DMS 273 (cell line): ENCODE measurements around the gene FANK1.

Experiments used
- DNase-seq: peaks from one replicate; lab custom pipeline; 2025; ENCODE audit not compliant: unreplicated experiment; lab: John Stamatoyannopoulos, UW

FANK1 gene

DNA sequence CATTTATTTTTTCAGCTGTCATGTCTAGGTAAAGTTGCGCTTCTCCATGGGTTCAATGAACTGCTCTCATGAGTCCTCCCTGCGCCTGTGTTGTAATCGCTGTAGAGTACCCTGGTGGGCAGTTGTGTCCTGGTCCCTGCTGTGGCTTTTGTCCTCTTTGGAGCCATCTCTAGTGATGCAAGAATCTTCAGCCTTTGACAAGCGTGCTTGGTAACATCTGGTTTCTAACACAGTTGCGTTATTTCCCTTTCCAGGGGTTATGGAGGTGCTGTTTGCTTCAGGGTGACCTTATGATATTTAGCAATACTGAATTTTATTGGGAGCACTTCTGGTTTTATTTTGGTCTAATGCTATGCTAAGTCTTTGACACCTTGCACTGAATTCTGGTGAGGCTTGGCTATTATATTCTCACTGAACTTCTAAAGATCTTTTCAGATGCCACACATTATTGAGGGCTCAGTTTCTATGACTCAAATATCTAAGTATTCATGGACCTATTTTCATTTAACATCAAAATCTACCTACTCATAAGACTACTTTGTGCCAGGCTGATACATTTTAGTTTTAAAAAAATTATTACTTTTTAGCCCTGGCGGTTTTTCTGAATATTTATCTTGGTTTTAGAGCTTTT is 88.6 kb downstream of the FANK1 start:
- DNase-seq: no peak

DNA sequence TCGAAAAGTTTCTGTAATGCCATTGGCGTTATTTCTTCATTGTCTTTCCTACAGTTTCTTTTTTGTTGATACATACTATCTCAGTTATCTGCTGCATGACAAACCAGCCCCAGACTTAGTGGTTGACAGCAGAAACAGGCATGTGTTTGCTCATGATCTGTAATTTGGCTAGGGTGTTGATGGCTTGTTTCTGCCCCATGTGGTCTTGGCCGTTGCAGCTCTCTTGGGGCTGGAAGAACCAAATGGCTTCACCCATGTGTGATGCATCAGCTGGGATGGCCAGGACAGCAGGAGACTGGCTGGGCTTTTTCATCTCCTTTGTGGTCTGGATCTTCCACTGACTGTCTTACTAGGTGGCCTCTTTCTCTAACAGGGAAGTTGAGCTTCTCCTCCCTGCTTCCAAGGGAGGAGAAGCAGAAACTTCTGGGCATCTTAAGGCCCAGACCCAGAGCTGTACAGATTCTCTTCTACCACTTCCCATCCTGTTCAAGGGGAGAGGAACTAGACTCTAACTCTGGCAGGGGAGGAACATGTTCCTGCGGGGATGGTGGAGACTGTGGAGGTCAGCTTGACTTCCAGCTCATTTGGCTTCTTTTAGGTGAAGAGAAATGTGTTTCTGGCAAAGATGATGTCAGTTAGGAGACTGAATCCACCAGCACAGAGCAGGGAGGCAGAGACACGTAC is 89.3 kb downstream of the FANK1 start:
- no peak for DNase-seq

DNA sequence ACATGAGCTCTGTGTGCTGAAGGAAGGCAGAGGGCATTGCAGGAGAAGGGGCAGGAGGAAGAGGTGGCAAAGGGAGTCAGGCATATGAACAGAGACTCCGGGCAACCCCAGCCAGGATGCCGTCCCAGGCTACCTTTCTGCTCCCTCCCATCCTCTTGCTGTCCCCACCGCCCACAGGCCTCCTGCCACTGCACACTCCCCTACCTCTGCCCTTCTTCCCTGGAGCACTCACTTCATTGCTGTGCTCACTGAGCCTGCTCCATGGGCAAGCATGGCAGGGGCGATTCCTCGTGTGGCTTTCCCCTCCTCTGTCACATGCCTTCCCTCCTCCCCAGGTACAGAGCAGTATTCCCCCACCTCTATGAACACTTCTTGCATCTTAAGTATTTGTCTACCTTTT is 93.4 kb downstream of the FANK1 start:
- no peak for DNase-seq

- no peak for DNase-seq
Measured at GRCh38 chr10:125990974-125991373, 94.6 kb downstream of the FANK1 start.

GRCh38 chr10:125991392-125991791 is 95.0 kb downstream of the FANK1 start:
- no peak for DNase-seq

DNA sequence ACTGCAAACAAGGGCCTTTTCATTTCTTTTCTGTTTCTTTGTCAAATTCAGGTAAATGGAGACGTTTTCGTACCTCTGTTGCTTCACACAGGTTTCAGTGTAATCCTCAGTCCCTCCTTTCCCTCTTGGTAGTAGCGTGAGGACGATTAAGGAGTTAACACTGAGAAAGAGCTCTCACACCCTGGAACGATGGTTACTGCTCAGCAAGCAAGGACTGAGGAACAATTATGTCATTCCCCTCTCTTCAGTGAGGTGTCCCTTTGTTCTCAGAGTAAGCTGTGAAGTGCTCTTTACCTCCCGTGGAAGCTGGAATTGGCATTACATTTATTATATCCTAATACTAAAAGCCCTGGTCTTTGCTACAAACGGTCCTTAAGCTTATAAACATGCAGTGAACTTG is 95.9 kb downstream of the FANK1 start:
- no peak for DNase-seq

DNA sequence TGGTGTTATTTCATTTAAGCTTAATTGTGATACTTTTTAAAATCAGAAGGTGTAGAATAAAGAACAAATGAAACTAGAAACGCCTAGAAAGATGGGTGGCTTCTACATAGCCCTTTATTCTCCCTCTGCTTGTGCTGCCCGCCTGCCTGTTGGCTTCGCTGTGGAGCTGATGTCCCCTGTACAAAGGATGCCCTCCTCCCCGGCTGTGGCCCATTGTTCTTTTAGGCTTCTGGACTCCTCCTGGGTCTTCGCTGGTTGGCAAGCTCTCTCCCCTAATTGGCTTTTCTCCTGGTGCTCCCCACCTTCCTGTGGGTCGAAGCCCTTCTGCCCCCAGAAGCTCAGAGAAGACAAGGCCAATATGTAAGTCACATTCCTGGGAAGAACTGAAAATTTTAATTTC is 98.2 kb downstream of the FANK1 start:
- DNase-seq: no peak

- DNase-seq: no peak
Measured at GRCh38 chr10:125995726-125996304, 99.5 kb downstream of the FANK1 start.

GRCh38 chr10:125997586-125997985 is 101.2 kb downstream of the FANK1 start:
- DNase-seq: no peak

DNA sequence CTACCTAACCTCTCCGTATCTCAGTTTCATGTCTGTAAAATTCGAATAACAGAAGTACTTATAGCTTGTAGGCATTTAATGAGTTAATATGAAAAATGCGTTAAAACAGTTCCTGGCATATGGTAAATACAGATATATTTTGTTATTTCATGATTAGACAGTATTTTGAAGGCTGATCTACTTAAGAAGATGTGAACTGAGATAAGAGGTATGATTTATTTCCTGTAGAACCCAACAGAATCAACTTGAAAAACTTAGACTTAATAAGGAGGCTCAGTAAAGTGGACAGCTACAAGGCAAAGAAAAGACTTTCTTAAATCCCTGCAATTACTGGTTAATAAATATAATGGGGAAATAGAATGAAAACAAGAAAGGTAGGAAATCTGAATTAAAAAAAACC is 103.3 kb downstream of the FANK1 start:
- DNase-seq: no peak

DNA sequence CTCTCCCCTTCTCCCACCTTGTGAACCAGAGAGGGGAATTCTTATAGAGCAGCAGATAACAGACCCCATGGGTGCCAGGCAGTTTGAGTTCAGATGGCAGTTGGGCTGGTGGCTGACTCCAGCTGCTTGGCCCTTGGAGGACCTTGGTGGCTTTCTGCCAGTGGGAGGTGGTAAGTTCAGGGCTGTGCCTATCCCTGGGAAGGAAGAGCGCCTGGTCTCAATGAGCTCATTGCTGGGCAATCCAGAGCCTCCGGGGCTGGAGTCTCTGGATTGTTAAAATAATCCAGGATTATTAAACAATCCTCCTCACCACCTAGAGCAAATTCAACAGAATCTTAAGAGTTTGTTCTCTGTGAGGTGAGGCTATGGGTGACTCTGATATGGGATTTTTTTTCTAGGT is 105.2 kb downstream of the FANK1 start:
- DNase-seq: peak; percentile 29

DNA sequence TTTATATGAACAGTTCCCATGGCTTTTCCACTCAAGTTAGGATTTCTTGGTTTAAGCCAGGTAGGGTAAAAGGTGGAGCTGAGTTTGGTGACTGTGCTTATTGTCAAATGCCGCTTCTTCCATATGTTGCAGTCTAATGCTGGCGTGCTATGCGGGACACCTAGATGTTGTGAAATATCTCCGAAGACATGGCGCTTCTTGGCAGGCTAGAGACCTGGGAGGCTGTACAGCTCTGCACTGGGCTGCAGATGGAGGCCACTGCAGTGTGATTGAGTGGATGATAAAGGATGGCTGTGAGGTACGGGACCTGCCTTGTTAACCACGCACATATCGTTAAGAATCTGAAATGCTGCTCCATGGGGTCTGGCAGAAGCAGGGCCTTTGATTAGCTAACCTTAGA is 108.4 kb downstream of the FANK1 start:
- DNase-seq: no peak

GRCh38 chr10:126006264-126006663 is 109.9 kb downstream of the FANK1 start:
- DNase-seq: no peak

GRCh38 chr10:126006906-126007305 is 110.5 kb downstream of the FANK1 start:
- no peak for DNase-seq

GRCh38 chr10:126009650-126010049 is 113.3 kb downstream of the FANK1 start:
- DNase-seq: no peak

- DNase-seq: no peak
Measured at GRCh38 chr10:126011995-126012394, 115.6 kb downstream of the FANK1 start.

GRCh38 chr10:126012485-126012884 is 116.1 kb downstream of the FANK1 start:
- no peak for DNase-seq

DNA sequence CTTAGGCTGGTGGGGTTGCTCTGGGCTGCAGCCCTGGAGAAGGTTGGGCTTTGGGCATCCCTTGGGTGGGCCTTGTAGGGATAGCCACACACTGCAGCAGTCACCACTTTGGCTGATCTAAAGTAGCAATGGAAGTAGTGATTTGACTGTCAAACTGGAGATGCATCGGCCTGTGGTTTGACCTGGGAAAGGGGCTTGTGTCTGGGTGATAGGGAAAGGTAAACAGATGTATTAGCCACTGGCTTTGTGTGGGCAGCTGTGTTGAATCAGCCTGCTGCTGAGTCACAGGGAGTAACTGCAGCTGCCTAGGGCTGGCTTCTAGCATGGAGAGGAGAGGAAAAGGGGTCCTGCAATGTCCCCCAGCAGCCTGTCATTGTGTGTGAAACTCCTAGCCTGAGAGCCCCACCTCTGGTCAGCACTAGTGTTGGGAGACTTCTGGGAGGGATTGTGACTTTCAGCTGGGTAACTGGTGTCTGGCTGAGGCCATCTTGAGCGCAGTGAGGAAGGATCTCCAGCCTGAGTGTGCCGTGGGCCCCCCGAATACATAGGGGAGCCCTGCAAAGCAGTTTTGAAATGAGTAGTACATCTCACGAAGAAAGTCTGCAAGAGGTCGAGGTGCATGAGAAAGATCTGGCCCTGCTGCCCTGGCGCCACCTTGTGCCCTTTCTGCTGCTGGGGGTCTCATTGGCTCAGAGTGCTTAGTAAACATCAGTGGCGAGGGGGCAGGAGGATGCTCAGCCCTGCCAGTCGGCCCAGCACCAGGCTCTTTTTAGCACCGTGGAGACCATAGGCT is 117.3 kb downstream of the FANK1 start:
- no peak for DNase-seq

- DNase-seq: no peak
Measured at GRCh38 chr10:126014309-126014708, 117.9 kb downstream of the FANK1 start.

DNA sequence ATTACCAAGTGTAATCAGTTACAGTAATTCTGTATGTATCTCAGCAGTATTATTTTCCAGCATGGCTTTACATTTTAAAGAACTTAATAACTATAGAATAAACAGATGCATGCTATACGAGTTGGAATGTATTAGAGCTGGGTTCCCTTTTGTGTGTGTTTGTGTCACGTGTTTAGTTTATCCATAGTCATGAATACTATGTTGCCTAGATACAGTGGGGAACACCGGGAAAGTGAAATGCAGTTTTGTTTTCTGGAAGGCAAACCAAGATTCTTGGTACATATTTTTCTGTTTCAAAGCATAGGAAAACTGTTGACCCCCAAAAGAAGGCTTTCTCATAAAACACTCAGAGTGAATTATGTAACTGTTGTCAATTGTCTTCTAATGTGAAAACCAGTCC is 119.0 kb downstream of the FANK1 start:
- DNase-seq: no peak

DNA sequence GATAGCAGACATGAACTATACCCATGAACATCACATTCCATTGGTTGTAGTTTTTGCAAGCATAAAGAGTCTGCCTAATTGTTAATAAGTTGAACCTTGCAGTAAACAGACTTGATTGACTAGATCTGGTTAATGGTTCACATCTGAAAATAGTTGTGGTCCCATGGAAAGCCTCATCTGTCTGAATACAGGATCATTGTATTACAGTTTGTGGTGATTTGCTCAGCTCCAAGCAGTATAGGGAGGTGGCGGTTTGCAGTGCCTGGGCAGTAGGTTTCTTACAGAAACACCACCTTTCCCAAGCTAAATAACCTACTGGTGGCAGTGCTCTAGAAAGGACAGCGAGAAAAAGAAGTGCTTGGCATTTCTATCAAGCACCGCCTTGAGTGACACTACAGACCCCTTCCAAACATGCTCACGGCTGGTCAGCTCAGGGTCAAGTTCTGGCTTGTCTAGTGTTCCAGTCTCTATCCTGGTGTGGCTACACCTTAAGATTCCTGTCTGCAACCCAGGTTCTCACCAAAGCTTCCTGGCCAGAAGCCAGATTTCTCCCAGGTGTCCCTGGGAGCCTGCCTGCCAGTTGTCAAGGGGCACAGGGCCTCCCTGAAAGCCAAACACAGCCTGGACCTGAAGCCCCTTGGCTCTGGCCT is 119.9 kb downstream of the FANK1 start:
- peak; percentile 4 for DNase-seq
